Muscle layer of duodenum (tissue), 2 donors: ENCODE measurements around the gene HTRA1.

Experiments used
- H3K27ac ChIP-seq: one replicate; pipeline ENCODE4 v1.7.0; 2013; ENCODE audit warnings: mild to moderate bottlenecking, low read length
- H3K27me3 ChIP-seq: one replicate; pipeline ENCODE4 v1.7.0; 2013; ENCODE audit warnings: low read depth, mild to moderate bottlenecking, control low read depth, low read length
- H3K36me3 ChIP-seq, 2 donors: one replicate each; pipeline ENCODE4 v1.7.0; 2013; ENCODE audit warnings: low read length in 2 of 2, control low read depth in 1 of 2, mild to moderate bottlenecking in 1 of 2; ENCODE audit not compliant: insufficient read depth in 2 of 2, control insufficient read depth in 1 of 2
- H3K4me1 ChIP-seq, 2 donors: one replicate each; pipeline ENCODE4 v1.7.0; 2013; ENCODE audit warnings: low read length in 2 of 2, mild to moderate bottlenecking in 2 of 2, control low read depth in 1 of 2, moderate library complexity in 1 of 2; ENCODE audit not compliant: insufficient read depth in 2 of 2, control insufficient read depth in 1 of 2
- H3K4me3 ChIP-seq, 2 donors: one replicate each; pipeline ENCODE4 v1.7.0; 2013; ENCODE audit warnings: low read length in 2 of 2, low read depth in 1 of 2, mild to moderate bottlenecking in 1 of 2
- H3K9me3 ChIP-seq, 2 donors: one replicate each; pipeline ENCODE4 v1.7.0; 2013; ENCODE audit warnings: low read length in 2 of 2, control low read depth in 1 of 2, mild to moderate bottlenecking in 1 of 2; ENCODE audit not compliant: control insufficient read depth in 1 of 2
- donor health status: healthy.

HTRA1 gene

DNA sequence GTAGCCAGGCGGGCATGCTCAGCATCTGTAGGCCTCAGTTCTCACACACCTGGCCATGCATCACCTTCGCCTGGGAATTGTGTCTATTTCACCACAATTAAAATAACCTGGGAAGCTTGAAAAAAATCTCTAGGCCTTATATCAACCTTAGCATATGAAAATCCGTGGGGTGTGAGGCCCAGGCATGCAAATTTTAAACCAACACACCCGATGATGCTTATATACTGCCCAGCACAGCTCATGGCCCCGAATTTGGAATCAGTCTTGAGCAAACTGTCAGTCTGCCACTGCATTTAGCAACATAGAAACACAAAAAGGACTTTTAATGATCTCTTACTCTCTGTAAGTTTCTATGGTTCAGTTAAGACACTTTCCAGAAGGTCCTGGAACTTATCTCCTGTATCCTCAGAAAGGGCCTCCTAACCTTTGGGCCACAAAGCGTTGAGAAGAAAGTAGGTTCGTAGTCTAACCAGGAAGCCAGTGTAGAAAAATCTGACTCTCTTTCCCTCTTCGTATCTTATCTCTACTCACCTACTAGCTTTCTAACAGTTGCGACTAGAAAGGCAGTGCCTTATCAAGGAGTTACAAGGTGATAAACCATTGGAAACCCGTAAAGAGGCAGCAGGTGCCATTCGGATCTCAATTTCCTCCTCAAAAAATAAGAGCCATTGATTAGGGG, 87.2 kb downstream of the HTRA1 start:
- no peaks in the 10 kb centered on the region for H3K9me3 ChIP-seq
- no peaks in the 10 kb centered on the region for H3K4me1 ChIP-seq
- no peaks in the 10 kb centered on the region for H3K36me3 ChIP-seq
- no peak overlapping the region for H3K4me3 ChIP-seq
- H3K27me3 ChIP-seq, result no peaks in the 10 kb centered on the region
- H3K27ac ChIP-seq, result peak overlapping the region; percentile 11

- Histone ChIP-seq H3K27ac (no peak overlapping the region), H3K36me3 (no peaks in the 10 kb centered on the region), H3K4me1 (no peaks in the 10 kb centered on the region), H3K9me3 (no peaks in the 10 kb centered on the region), H3K4me3 (no peak overlapping the region), H3K27me3 (no peaks in the 10 kb centered on the region)
These were observed 88.3 kb downstream of the HTRA1 start for GRCh38 chr10:122549636-122550035.

GRCh38 chr10:122550427-122550826, 89.1 kb downstream of the HTRA1 start:
- Histone ChIP-seq H3K9me3 (no peaks in the 10 kb centered on the region), H3K27ac (no peak overlapping the region), H3K4me1 (no peaks in the 10 kb centered on the region), H3K4me3 (no peak overlapping the region), H3K36me3 (no peaks in the 10 kb centered on the region), H3K27me3 (no peaks in the 10 kb centered on the region)

DNA sequence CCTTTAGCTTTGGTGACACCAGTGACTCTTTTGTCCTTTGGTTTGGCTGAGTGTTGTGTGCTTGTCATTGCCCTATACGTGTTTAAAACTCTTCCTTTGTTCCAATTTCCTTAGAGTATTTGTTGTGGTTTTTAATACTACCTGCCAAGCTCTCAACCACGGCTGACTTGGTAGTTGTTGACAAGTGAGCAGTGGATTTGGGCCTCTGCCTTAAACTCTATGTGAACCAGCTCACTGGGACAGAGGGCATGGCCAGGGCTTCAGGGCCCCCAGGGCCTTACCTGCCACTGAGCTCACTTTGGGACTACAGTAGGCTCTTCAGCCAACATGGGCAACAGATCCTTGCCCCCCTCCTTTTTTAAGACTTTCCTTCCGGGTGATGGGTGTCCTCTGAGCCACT, 89.6 kb downstream of the HTRA1 start:
- no peaks in the 10 kb centered on the region for H3K4me1 ChIP-seq

GRCh38 chr10:122551450-122551849, 90.1 kb downstream of the HTRA1 start:
- Histone ChIP-seq H3K27ac (peak overlapping the region; percentile 29), H3K36me3 (no peaks in the 10 kb centered on the region), H3K9me3 (no peaks in the 10 kb centered on the region)

More for the DNA sequence above, 89.6 kb downstream of the HTRA1 start:
- H3K27me3 ChIP-seq, result no peaks in the 10 kb centered on the region
- H3K9me3 ChIP-seq, result no peaks in the 10 kb centered on the region
- H3K4me3 ChIP-seq, result no peak overlapping the region
- no peaks in the 10 kb centered on the region for H3K36me3 ChIP-seq
- H3K27ac ChIP-seq, result peak overlapping the region; percentile 29

GRCh38 chr10:122553341-122553740, 92.0 kb downstream of the HTRA1 start:
- no peak overlapping the region for H3K27ac ChIP-seq

More at GRCh38 chr10:122551450-122551849, 90.1 kb downstream of the HTRA1 start:
- Histone ChIP-seq H3K27me3 (no peaks in the 10 kb centered on the region), H3K4me1 (no peaks in the 10 kb centered on the region), H3K4me3 (no peak overlapping the region)

DNA sequence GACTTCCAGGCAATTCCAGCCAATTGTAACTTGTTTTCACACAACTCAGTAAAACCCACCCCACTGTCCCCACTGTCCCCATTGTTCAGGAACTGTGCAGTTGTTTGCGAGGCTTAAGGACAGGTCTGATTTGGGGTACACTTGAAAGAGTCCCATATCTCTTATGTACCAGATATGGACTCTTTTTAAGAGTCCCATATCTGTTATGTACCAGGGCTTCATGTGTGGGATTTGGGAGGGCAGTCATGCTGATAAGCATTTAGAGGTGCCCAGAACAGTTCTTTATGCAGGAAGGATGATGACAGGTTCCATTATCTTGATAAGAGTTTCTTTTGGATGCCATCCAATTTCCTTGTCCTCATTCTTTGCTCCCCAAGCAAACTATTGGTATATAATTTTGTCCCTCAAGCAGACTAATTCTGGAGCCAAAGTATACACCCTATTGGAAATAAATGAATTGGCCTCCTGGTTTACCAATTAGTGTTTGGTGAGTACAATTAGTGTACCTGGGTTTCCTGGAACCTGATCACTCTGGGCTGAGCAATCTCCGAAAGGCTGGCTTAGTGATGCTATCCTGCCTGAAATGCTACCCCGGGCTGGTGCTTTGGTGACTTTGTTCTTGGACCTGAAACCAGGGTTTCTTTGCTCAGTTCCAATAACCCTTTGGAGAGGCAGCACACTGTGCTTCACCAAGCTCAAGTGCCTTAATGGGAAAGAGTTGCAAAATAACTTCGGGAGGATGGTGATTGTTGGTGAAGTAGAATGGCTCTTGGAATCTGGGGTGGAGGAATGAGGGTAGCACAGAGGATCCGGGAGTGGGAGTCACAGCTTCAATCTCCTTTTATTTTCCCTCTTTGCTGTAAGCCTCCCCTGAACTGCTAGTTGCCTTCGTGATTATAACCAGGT, 93.0 kb downstream of the HTRA1 start:
- Histone ChIP-seq H3K27me3 (no peaks in the 10 kb centered on the region), H3K9me3 (no peaks in the 10 kb centered on the region), H3K36me3 (no peaks in the 10 kb centered on the region), H3K4me1 (no peaks in the 10 kb centered on the region), H3K27ac (no peak overlapping the region), H3K4me3 (no peak overlapping the region)

More at GRCh38 chr10:122553341-122553740, 92.0 kb downstream of the HTRA1 start:
- Histone ChIP-seq H3K9me3 (no peaks in the 10 kb centered on the region), H3K27me3 (no peaks in the 10 kb centered on the region), H3K36me3 (no peaks in the 10 kb centered on the region), H3K4me1 (no peaks in the 10 kb centered on the region), H3K4me3 (no peak overlapping the region)

DNA sequence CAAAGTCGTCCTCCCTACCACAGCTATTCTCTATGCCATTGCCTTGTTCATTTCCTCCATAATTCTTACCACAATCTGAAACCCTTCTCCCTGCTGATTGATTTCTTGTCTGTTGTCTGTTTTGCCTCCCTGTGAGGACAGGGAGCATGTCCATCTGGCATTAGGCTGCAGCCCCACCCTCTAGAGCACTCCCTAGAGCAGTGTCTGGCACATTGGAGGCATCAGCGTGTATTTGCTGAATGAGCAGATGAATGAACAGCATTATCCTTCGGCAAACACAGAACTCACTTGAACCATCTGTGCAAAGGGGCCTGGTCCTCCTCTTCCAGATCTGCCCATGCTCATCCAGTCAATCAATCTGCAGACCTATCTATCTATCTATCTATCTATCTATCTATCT, 94.1 kb downstream of the HTRA1 start:
- H3K27ac ChIP-seq, result no peak overlapping the region
- no peaks in the 10 kb centered on the region for H3K27me3 ChIP-seq
- no peaks in the 10 kb centered on the region for H3K4me1 ChIP-seq
- H3K9me3 ChIP-seq, result no peaks in the 10 kb centered on the region
- H3K36me3 ChIP-seq, result no peaks in the 10 kb centered on the region
- H3K4me3 ChIP-seq, result no peak overlapping the region

DNA sequence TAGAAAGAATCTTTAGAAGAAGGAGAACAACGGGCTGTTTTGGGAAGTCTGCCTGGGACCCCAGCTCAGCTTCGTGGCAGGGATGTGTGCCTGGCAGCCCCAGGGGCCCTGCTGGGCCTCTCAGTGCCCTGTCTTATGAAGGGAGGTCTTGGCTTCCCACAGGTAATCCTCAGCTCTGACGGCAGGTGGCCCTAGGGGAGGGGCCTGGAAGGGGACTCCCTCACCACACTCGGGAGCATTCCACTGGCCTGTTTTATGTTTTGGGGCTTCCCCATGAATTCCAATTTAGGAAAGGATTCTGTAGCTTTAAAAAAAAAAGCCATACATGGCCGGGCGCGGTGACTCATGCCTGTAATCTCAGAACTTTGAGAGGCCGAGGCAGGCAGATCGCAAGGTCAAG, 96.2 kb downstream of the HTRA1 start:
- Histone ChIP-seq H3K27me3 (no peaks in the 10 kb centered on the region), H3K9me3 (no peaks in the 10 kb centered on the region), H3K27ac (no peak overlapping the region), H3K36me3 (no peaks in the 10 kb centered on the region), H3K4me3 (no peak overlapping the region), H3K4me1 (no peaks in the 10 kb centered on the region)

- Histone ChIP-seq H3K27ac (no peak overlapping the region), H3K4me1 (no peaks in the 10 kb centered on the region), H3K27me3 (no peaks in the 10 kb centered on the region), H3K9me3 (no peaks in the 10 kb centered on the region), H3K36me3 (no peaks in the 10 kb centered on the region), H3K4me3 (no peak overlapping the region)
These were observed 97.1 kb downstream of the HTRA1 start for GRCh38 chr10:122558452-122558851.

DNA sequence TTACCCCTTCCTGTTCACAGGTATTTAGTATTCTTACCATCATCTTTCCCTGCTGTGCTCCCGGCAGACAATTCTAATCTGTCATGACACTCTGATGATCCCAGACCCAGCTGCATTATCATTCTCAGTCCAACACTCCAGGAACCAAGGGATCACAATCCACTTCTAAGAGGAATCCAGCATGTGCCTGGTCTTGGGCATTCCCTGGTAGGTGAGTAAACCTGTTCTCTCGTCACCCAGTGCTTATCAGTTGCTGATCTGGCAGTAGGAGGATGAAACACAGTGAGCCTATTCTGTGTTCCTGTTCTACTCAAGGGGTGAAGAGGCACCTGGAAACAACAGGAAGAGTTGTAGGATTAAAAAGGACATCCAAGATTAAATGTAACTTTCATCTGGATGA, 97.9 kb downstream of the HTRA1 start:
- H3K4me1 ChIP-seq, result no peaks in the 10 kb centered on the region
- no peak overlapping the region for H3K27ac ChIP-seq
- H3K36me3 ChIP-seq, result no peaks in the 10 kb centered on the region
- H3K27me3 ChIP-seq, result no peaks in the 10 kb centered on the region
- no peak overlapping the region for H3K4me3 ChIP-seq
- H3K9me3 ChIP-seq, result no peaks in the 10 kb centered on the region
